Activated CD4-positive, CD25-positive, alpha-beta regulatory T cell treated with anti-CD3 and anti-CD28 coated beads, Interleukin-2, amount 50 U/mL, for 72 hours (primary cell): Measurements from ENCODE around the gene RFX7.

Experiments used
- DNase-seq: peaks from one replicate; pipeline ENCODE4 v3.0.0; 2021

Gene RFX7

GRCh38 chr15:56102441-56102840, 141.2 kb downstream of the RFX7 start:
- no peak for DNase-seq

GRCh38 chr15:56099311-56099710, 144.4 kb downstream of the RFX7 start:
- no peak for DNase-seq

GRCh38 chr15:56098195-56098863, 145.3 kb downstream of the RFX7 start:
- no peak for DNase-seq

GRCh38 chr15:56095406-56095805, 148.3 kb downstream of the RFX7 start:
- DNase-seq = no peak

GRCh38 chr15:56094171-56094570, 149.5 kb downstream of the RFX7 start:
- no peak for DNase-seq

GRCh38 chr15:56088389-56088788, 155.3 kb downstream of the RFX7 start:
- no peak for DNase-seq

- DNase-seq = no peak
Measured at GRCh38 chr15:56086566-56086965, 157.1 kb downstream of the RFX7 start.

- no peak for DNase-seq
Measured at GRCh38 chr15:56082263-56082761, 161.4 kb downstream of the RFX7 start.

GRCh38 chr15:56077081-56077480, 166.6 kb downstream of the RFX7 start:
- no peak for DNase-seq

- no peak for DNase-seq
Measured at GRCh38 chr15:56076640-56077039, 167.0 kb downstream of the RFX7 start.

GRCh38 chr15:56074481-56075265, 169.0 kb downstream of the RFX7 start:
- no peak for DNase-seq

GRCh38 chr15:56064152-56064551, 179.5 kb downstream of the RFX7 start:
- DNase-seq = no peak

GRCh38 chr15:56059716-56060115, 184.0 kb downstream of the RFX7 start:
- DNase-seq = no peak

- DNase-seq = no peak
Measured at GRCh38 chr15:56058986-56059385, 184.7 kb downstream of the RFX7 start.

GRCh38 chr15:56056626-56057025, 187.1 kb downstream of the RFX7 start:
- no peak for DNase-seq

- DNase-seq = no peak
Measured at GRCh38 chr15:56053046-56053400, 190.7 kb downstream of the RFX7 start.

GRCh38 chr15:56052395-56053045, 191.2 kb downstream of the RFX7 start:
- DNase-seq = no peak

GRCh38 chr15:56051676-56052075, 192.0 kb downstream of the RFX7 start:
- DNase-seq = no peak

- DNase-seq = no peak
Measured at GRCh38 chr15:56049577-56049976, 194.1 kb downstream of the RFX7 start.

- no peak for DNase-seq
Measured at GRCh38 chr15:56047354-56047753, 196.3 kb downstream of the RFX7 start.

GRCh38 chr15:56045068-56045748, 198.5 kb downstream of the RFX7 start:
- DNase-seq = no peak

- no peak for DNase-seq
Measured at GRCh38 chr15:56042982-56043980, 200.4 kb downstream of the RFX7 start.
